AG10803 (cell line): Measurements from ENCODE around the gene SLC2A1.
A peak's percentile ranks its signal among the peaks of the same experiment; 100 is the strongest.

Experiments used
- DNase-seq: peaks from one replicate; pipeline ENCODE4 v3.0.0; 2010; ENCODE audit warnings: low read depth
- H3K4me3 ChIP-seq: 2 replicates; pipeline ENCODE4 v1.5.1; 2011; ENCODE audit warnings: mild to moderate bottlenecking, low read length, control low read depth
- CTCF ChIP-seq: conservative IDR thresholded peaks from 2 replicates; pipeline ENCODE4 v1.5.1; 2011; ENCODE audit warnings: mild to moderate bottlenecking, low read length, control low read depth, inconsistent platforms

SLC2A1 gene

DNA sequence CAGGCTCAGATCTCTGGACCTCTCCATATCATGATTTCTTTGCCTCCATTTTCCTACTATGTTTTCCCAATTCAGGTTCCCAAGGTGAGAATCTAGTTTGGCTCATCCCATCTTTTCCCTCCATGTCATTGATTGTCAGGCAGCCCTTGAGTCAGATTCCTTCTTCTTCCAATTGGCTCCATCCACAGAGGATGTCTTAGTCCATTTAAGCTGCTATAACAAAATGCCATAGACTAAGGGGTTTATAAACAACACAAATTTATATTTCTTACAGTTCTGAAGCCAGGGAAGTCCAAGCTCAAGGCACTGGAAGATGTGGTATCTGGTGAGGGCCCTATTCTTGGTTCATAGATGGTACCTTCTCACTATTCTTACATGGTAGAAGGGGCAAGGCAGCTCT is 42.8 kb upstream of the SLC2A1 start:
- no peak for TF ChIP-seq CTCF
- DNase-seq, result no peak
- no peak overlapping the region for H3K4me3 ChIP-seq

DNA sequence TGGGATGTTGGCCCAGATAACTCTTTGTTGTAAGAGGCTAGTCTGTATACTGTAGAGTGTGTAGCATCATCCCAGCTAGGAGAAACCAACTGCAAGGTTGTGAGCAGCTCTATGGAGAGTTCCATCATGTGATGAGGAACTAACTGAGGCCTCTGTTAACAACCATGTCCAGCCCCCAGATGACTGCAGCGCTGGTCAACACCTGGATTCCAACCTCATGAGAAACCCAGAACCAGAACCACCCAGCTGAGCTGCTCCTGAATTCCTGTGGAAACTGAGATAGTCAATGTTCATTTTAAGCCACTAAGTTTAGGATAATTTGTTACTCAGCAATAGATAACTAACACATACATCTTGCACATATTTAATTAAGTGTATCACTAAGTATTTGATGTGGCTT is 41.6 kb upstream of the SLC2A1 start:
- TF ChIP-seq CTCF, result no peak
- no peak for DNase-seq
- H3K4me3 ChIP-seq, result no peak overlapping the region

DNA sequence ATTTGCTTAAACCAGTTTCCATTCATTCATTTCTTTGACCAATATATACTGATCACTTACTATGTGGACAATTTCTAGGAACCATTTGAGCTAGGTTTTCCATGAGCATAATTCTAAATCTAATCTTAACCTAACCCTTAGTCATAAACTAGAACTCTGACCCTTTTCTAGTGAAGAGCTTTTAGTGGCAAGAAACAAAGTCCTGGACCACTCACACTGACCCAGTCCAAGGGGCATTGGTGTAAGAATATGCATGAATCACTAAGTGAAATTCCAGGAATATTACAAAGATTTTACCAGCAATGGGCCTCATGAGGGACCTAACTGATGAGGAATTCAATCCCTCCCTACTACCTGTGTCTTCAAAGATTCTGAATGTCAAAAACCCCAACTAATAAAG is 40.6 kb upstream of the SLC2A1 start:
- TF ChIP-seq CTCF, result no peak
- peak; percentile 35 for DNase-seq
- H3K4me3 ChIP-seq, result no peak overlapping the region

DNA sequence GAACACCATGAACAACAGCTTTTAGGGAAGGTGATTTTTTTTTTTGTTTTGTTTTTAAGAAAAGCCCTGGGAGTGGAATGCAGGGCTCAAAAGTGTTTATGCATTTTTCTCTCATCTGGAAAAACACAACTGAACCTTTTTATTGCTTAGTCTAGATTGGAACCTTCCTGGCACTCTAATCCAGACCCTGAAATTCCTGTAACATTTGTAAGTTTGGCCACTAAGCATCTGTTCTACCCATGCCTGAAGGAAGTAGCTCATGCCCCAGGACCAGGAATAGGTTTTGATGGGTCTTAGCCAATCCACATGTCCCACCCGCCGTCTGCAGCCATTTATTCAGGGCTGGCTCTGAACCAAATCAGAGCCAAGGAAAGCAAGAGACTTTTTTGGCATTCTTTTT is 39.7 kb upstream of the SLC2A1 start:
- no peak for TF ChIP-seq CTCF
- peak; percentile 92 for DNase-seq
- H3K4me3 ChIP-seq, result no peak overlapping the region

- TF ChIP-seq CTCF, result no peak
- no peak overlapping the region for H3K4me3 ChIP-seq
- no peak for DNase-seq
Observed at GRCh38 chr1:42996384-42996970, 37.8 kb upstream of the SLC2A1 start.

DNA sequence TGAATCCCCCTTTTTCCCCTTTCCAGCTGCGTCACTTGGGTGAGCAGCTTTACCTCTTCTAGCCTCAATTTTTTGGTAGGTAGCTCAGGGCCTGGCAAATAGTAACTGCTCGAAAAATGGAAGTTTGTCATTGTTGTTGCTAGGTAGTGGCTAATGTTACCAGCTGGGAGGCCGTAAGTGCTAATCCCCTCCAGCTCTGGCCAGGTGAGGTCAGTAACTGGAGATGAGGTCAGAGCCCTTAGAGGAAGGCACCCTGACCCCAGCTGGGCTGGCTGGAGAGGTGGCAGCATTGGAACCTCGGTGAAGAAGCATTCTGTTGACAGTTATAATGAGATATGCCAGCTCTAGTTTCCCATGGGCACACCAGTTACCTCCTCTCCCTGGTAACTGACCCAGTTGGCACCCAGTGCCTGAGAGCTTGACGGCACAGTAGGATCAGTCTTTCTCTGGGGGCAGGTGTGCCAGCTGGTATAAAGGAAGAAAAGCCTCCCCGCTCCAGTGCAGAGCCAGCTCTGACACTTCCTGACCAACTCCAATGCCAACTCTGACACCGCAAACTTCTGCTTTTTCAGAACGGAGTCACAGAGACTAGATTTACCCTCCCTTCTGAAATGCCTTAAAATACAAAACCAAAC is 35.0 kb upstream of the SLC2A1 start:
- TF ChIP-seq CTCF, result no peak
- no peak overlapping the region for H3K4me3 ChIP-seq

GRCh38 chr1:42992054-42992571 is 33.4 kb upstream of the SLC2A1 start:
- H3K4me3 ChIP-seq, result no peak overlapping the region
- no peak for TF ChIP-seq CTCF
- DNase-seq, result no peak

More for the DNA sequence above, 35.0 kb upstream of the SLC2A1 start:
- no peak for DNase-seq
